HG02973 (cell line): ENCODE measurements around the gene PSD.

ENCODE experiments used
- ATAC-seq: cut with Tn5 transposase; IDR thresholded peaks from one replicate; pipeline ENCODE4 v1.9.1; 2021; ENCODE audit warnings: moderate library complexity; ENCODE audit not compliant: unreplicated experiment

PSD gene

DNA sequence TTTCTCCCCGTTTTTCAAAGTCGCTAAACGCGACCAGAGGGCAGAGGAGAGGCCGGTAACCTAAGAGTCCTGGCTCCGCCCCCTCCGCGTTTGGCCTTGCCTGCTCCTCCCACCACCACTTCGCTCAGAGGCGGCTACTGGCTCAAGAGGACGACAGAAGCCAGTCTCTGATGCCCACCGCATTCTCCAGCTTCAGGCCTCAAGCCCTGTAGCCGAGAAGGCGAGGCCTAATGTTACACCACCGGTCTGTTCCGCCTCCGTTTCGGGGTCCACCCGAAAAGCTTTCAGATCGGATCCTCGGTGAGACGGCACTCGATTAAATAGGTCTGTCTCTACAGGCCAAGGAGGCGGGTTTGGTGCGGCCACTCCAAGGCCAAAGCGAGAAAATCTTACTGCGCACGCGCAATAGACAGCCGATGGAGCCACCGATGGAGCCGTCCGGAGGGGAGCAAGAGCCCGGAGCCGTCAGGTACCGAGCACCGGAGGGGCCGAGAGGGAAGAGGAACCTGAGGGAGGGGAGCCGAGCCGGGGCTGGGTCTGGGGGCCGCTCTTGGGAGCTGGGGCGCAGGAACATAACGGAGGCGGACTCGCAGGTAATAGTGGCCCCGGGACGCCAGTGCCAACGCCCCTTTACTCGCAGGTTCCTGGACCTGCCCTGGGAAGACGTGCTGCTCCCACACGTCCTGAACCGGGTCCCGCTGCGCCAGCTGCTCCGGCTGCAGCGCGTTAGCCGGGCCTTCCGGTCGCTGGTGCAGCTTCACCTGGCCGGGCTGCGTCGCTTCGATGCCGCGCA is 2.3 kb upstream of the PSD start, which contains the start of gene FBXL15:
TSS of gene FBXL15 (plus strand) at position 123 of the 793 bp plus-strand sequence. CDS start at position 417, 294 bp downstream.
- peak; percentile 58 for ATAC-seq

DNA sequence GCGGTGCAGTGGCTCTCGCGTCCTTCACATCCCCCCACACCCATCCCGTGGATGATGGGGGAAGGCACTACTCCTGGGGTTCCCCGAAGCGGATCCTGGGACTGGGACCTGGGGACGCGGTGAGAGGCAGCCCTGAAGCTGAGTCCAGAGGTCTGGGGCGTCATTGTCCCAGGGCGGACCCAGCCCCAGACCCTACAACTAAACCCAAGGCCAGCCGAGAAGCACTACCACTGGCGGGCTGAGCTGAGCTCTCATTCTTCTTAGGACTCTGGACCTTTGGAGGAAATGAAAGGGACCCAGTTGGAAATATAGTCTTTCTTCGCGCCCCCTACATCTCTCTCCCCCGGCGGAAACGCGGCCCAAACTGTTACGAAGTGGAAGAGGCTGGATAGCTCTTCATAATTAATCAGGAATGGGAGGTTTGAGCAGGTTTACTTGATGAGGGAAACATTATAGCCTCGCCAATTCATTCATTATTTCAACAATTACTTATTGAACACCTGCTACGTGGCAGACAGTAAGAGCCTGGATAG is 1.7 kb upstream of the PSD start:
- no peak for ATAC-seq

DNA sequence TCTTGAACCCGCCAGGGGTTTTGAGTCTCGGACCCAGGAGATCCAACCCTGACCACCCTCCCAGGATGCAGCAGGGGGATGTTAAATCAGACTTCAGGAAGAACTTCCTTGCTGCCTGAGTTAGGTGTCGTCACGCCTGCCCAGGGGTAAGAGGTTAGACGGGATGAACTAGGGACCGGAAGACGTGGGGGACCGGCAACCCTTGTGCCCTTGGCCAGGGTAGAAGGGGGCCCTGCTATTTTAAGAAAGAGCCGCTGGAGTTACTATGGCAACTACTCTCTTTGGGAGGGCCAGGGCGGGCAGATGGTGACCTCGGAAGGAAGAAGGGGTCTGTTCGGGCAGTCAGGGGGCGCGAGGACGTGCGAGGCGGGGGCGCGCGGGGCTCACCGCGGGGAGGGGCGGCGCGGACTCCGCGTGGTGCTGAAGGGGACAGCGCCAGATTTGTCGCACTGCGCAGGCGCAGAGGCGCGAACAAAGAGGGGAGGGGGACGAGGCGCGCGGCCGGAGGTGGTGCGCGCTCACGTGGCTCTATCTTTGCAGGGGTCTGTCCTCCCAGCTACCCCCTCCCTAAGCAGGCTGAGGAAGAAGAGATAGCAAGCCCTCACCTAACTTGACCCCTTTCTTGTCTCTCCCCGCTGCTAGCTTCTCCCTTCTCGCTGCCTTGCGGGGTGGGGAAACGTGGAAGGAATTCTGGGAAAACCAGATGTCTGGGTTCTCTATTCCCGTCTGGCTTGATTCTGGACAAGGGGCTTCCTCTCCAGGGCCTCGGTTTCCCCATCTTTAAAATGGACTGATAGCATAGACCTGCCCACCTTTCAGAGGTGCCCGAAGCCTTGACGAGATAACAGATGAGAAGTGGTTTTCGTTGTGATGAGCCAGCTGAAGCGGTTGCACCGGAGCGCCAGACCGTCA is 940 bp upstream of the PSD start:
- no peak for ATAC-seq

DNA sequence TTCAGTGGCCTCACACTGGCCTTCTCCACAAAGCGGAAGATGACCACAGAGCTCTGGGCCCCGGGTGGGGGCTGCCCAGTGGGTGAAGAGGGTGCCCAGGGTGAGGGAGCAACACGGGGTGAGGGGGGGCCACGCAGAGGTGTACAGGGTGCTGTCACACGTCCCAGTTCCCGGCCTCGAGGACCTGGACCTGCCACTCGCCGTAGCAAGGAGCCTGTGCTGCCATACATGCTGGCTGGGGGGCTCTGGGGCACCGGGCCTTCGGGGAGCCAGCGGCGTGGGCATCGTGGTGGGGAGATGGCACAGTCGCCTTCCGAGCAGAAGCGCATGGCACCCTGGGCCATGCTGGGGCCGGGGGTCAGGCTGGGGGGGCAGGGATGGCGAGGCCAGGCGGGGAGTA is 1.9 kb downstream of the PSD start:
- no peak for ATAC-seq

DNA sequence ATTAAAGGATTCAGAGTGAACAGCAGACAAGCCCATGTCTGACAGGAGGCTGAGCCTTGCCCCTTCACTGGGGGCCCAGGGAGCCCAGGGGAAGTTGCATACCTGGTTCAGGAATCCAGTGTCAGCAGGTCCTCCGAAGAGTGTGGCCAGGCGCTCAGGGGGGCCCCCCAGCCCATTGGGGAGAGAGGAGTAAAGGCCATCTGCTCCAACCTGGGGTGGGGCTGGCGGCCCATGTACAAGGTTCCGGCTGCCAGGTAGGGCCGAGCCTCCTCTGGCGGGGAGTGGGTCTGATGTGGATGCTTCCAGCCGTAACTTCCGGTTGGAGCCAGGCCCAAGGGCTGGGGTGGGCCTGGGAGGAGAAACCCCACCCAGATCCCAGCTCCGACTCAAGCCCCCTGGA is 2.3 kb downstream of the PSD start:
- no peak for ATAC-seq

DNA sequence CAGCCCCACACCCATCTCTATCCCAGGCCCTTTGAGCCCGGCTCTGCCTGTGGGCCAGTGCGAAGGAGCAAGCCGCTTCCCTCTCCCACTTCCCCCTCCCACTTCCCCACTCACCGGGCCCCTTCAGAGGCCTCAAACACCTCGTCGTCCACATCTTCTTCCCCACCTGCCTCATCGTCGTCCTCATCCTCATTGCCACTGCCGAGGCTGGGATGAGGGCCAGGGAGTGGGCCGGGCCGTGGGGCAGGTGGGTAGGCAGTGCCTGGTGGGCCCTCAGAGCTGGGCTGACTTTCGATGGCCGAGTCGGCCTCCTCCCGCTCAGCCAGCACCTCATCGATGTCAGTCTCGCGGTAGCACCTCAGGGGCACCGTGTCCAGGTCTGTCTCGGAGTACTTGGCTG is 3.8 kb downstream of the PSD start:
- ATAC-seq = no peak

DNA sequence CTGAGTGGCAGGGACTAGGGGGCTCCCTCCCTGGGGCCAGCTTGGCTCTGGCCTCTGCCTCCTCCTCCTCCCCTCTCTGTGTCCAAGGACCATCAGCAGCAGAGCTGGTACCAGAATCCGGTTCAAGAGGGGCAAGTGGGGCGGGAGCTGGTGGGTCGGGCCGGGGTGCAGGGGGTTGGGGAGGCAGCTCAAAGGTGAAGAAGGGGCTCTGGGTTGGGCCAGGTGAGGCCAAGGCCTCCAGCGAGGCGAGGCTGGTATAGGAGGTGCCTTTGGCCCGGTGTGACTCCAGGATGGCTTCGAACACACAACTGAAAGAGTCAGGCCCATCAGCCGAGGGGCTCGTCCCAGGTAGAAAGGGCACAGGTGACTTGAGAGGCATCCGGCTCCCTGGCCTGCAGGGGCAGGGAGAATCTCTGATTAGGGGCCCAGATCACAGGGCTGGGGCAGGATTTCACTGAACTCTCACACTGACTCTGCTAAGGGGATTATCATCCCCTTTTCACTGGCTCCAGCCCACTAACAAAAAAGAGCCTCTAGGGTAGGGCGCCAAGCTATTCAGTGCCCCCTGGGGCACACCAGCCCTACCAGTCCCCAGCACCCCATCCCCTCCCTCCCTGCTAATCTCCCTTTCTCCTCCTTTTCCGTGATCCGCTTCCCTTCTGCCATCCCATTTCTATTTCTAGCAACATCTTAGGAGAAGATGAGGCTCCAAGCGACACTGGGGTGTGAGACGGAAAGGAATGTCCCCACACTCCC is 4.6 kb downstream of the PSD start:
- no peak for ATAC-seq

DNA sequence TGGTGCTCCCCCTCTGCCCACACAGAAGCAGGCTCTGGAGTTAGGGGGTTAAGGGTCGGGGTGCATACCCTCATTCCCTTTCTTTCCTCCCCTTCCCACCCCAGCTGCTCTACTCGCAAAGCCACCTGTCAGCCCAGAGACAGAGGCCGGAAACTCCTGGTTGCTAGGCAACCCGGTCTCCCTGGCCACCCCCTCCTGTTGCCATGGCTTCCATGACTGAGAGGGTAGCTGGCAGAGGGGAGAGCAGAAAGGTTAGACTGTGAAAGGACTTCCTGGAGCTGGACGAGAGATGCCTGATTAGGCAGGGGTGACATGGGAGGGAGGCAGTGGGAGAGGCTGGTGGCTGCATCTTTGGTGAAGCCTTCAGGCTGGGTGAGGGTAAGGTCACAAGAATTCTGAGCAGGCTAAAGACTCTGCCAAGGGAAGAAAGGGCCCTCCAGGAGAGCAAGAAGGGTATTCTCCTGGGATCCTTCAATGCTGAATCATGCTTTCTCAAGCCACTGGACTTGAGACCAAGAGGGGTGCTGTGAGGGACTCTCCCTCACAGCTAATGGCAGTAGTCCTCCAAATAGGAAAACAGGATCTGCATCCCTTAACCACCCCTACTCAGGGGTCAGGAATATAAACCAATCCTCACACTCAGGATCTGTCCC is 5.4 kb downstream of the PSD start:
- no peak for ATAC-seq

DNA sequence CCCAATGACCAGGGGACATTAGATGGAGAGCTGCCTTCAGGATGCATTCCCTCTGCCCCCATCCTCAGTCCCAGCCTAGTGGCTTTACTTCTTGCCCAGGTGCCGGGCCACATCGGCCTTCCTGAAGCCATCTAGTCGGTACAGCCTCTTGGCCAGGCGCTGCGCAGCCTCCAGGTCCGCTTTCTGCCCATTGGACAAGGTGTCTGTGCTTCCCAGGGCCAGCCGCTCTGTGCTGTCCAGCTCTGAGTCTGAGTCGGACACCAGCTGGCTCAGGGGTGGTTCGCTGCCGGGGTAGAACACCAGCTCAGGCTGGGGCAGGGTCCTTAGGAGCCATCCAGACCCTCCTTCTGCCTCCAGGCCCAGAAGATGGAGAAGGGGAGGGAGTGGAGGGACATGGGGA is 6.3 kb downstream of the PSD start:
- no peak for ATAC-seq

DNA sequence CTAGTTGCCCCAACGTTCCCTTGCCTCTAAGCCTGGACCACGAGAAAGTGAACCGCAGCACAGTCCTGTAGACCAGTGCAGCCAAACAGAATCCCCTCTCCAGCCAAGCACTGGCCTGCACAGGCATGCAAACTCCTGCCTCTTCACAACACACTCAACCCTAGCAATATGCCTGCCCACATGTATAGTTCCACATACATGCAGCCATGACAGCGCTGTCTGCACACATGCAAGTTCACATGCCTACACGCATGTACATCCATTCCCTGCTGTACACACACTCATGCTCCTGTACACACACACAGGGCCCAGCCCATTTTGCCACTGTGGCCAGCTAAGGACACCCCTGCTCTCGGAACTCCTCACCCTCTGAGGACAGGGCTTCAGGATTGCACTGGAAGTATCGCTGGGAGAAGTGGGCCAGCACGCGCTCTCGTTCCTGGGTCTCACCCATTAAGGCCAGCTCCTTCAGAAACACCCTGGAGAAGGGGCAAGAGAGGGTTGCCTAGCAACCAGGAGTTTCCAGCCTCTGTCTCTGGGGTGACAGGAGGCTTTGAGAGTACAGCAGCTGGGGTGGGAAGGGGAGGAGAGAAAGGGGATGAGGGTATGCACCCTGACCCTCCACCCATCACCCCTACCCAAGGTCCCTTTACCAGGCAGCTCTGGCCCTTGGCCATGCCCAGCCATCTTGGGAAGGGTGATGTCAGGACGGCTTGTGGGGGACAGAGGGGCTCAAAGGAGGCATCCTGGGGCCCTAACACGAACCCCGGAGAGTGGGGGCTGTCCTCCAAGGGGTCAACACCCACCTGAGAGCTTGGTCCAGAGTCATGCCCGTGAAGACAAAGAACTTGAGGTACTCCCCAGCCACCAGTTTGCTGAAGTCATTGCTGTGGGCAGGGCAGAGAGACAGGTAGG is 7.0 kb downstream of the PSD start:
- no peak for ATAC-seq

DNA sequence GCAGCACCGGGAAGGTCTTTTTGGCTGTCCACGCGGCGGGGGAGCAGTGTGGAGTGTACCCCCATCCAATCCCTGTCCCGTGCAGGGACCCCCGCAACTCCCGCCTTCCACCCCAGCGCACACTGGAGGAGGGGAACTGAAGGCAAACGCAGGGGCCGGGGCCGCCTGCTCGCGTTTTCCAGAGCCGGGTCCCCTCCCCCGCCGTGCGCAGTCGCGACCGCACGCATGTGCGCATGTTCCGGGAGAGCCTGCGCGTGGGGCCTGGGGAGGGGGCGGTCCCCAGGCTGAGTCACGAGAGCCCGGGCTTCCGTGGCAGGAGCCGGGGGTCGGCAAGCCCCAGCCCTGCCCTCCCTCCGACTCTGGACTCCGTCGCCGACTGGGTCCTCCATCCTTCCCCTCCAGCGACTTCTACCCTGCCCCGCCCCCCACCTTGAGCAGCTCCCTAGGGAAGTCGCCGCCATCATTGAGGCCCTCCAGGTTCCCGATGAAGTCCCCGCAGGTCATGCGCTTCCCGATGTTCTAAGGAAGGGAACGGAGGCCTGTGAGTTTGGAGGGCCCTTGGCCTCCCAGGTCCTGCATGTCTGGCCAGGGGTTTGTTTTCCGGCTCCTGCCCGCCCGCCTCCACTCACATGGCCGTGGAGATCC is 8.0 kb downstream of the PSD start:
- no peak for ATAC-seq

DNA sequence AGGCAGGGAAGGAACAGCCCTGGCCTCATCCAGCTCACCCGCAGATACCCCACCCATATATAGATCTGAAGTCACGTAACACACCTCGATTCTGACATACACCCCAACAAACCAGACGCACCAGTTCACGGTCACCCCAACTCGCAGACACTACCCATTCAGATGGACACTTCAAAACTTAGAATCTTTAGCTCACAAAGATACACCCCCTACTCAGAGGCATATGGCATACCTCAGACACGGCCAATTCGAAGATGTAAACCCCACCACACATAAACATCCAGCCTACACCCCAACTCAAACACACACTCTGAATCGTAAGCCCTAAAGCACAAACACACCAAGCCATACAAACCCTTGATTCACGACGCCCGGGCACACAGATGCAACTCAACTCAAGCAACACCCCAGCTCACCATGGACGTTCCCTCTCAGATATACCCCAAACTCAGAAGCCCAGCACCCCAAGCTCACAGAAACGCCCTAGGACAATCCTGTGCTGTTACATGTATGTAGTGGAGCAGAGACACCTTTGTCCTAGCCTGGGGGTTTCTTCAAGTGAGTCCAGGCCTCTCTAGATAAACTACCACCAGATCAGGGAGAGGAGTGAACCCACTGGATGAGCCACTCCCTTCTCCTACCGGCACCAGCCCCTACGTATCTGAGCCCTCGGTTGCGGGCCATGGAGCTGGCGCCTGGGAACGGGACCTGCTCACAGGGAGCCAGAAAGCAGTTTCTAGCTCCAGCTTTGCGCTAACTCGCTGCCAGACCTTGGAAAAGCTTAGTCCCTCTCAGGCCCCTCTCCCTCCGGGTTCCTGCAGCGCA is 8.8 kb downstream of the PSD start:
- no peak for ATAC-seq

DNA sequence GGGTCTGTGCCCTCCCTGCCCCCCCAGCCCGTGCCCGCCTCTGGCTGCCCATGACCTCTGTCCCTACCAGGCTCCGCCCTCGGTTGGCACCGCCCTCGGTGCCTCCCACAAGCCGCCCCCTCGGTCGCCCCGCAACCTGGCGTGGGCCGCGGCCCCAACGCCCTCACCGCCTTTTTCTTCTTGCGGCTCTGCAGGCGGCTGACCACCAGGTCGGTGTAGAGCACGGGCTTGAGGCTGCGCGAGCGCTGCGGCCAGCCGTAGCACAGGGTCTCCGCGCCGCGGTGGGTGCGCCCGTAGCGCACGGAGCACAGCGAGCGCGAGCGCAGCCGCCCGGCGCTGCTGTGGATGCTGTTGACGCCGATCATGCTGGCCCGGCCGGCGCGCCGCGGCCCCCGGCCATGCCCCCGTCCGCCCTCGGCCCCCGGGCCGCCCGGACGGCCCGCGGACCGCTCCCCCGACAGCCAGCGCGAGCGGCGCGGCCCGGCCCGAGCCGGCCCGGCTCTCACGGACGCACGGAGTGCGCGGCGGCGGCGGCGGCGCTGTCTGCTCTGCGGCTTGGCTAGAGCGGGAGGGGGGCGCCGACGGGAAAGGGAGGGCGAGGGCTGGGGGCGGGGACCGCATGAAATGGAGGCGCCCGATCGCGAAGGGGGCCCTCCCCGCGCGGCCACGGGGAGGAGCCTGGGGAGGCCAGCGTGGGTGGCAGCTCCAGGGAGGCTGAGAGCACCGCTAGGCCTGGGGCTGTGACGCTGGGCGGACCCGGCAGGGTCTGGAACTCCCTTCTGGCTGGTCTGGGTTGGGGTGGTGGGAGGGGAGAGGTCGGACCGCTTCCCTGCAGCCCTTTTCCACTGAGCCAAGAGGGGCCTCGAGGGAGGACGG is 9.6 kb downstream of the PSD start:
- ATAC-seq = no peak

DNA sequence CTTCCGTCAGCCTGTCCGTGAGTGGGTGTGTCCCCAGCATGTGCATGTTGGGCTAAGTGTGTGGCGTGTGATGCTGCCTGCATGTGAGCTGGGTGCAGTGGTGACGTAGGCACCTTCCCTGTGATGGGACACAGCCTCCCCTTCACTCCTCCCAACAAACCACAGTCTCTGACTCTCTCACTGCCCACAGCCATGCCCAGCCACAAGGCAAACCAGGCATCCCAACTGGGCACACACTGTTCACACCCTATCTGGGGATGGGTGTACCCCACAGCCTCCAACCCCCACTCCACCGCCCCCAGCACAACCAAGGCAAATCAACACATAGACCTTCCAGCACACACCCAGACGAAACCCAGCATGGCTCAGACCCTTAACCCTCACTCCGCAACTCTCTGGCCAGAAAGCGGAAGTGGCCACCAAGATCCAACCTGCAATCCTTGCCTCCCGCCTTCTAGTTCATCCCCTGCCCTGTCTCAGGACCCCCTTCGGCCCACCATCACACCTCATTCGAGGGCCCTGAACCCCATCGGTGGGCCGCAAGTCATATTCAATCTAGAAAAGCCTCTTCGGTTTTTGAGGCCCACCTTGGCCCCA is 10.4 kb downstream of the PSD start:
- ATAC-seq = no peak

DNA sequence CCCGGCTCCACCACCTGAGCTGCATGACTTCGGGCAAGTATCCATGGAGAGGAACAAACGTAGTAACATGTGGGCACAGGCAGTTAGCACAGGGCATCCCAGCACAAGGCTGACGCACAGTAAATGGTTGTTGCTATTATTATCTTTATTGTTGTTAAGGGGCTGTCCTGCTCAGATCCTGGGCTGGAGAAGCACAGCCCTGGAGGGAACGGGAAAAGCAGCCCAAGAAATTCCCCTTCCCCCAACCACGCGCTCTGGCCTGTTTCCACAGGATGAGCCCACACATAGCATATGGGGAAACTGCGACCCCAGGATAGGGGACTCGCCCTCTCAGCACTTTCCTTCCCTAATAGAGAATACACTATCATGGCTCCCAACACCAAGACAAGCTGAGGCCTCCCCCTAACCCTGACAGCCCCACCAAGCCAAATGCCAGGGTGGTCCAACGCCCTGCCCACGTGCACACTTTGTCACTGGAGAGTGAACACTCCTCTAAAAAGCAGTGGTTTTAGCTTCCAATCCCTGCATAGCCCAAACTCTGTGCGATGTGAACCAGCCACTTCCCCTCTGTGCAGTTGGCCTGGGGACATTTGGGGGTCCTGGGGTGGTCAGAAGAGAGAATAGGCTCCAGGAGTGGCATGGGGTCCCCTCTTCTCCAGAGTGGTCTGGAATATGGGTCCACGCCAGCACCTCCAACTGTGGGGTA is 11.0 kb downstream of the PSD start:
- no peak for ATAC-seq

DNA sequence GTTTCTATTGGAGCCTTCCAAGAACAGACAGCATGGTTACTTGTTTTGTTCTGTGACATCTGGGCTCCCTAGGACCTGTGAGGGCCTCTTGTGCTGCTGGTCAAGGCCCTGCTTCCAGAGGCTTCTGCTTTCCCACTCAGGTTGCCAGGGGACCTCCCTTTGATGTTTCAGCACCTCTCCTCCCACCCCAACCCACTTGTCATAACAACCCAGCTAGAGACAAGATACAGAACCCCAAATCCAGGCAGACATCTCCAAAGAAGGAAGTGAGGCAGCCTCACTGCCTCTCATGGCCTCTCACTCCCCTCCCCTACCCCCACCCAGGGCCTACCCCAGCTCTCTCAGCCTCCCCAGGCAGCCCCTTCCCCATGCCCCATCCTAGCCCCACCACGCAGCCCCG is 11.8 kb downstream of the PSD start:
- ATAC-seq = no peak
